ENCODE measurements around the gene MPEG1. TPM values are rescaled to one million over a fixed set of nuclear protein-coding genes. Genes with fewer than 3 reads are reported as not detected.

MPEG1 gene
- total RNA-seq, 1 donor from 2014 or later = not detected

DNA sequence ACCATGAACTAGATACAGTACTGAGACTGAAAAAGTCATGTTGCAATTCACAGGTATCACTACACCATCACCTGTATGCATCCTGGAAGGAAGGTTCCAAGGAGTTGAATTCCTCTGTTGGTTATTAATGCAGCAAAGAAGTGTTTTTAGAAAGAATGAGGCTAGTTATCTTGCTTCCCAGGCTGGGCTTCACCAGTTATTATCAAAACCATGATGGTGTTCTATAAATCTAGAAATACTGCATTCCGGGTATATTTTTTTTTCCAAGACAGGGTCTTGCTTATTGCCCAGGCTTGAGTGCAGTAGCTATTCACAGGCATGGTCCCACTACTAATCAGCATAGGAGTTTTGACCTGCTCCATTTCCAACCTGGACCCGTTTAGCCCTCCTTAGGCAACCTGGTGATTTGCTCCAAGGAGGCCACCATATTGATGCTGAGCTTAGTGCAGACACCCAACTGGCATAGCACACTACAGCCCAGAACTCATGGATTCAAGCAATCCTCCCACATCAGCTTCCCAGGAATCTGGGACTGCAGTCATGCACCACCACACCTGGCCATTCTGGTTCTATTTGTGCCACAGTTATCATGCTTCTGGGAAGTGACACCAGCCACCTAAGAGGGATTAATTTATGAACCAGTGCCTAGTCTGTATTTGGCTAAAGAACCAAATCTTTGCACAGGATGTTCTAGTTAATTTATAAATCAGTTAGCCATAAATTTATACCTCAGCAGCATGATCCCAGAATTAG is 1.6 kb upstream of the MPEG1 start:
- no peaks in the 10 kb centered on the region for H3K4me1 Mint-ChIP-seq (ENCODE audit: low read depth, unreplicated experiment)
- no peak for TF ChIP-seq CTCF (IDR thresholded peaks at IDR 0.05; ENCODE audit: partially characterized antibody, unreplicated experiment)
- no peaks in the 10 kb centered on the region for H3K27me3 Mint-ChIP-seq (ENCODE audit: unreplicated experiment)
- DNase-seq = no peak
- no peak overlapping the region for H3K27ac Mint-ChIP-seq (ENCODE audit: unreplicated experiment)
- no peak overlapping the region for H3K4me3 Mint-ChIP-seq (ENCODE audit: unreplicated experiment)
- no peaks in the 10 kb centered on the region for H3K9me3 Mint-ChIP-seq (ENCODE audit: unreplicated experiment)
- H3K36me3 Mint-ChIP-seq (ENCODE audit: unreplicated experiment) = no peaks in the 10 kb centered on the region

GRCh38 chr11:59212222-59212621 is 505 bp downstream of the MPEG1 start:
- no peak for TF ChIP-seq CTCF (IDR thresholded peaks at IDR 0.05; ENCODE audit: partially characterized antibody, unreplicated experiment)
- Mint-ChIP-seq H3K27me3 (ENCODE audit: unreplicated experiment) (no peaks in the 10 kb centered on the region), H3K9me3 (ENCODE audit: unreplicated experiment) (no peaks in the 10 kb centered on the region), H3K4me1 (ENCODE audit: low read depth, unreplicated experiment) (no peaks in the 10 kb centered on the region), H3K4me3 (ENCODE audit: unreplicated experiment) (no peak overlapping the region), H3K27ac (ENCODE audit: unreplicated experiment) (no peak overlapping the region), H3K36me3 (ENCODE audit: unreplicated experiment) (no peaks in the 10 kb centered on the region)
- DNase-seq = no peak

- no peak for DNase-seq
- no peaks in the 10 kb centered on the region for H3K36me3 Mint-ChIP-seq (ENCODE audit: unreplicated experiment)
- H3K27me3 Mint-ChIP-seq (ENCODE audit: unreplicated experiment) = peaks cover 2% of the 10 kb centered on the region
- no peaks in the 10 kb centered on the region for H3K9me3 Mint-ChIP-seq (ENCODE audit: unreplicated experiment)
- no peak overlapping the region for H3K27ac Mint-ChIP-seq (ENCODE audit: unreplicated experiment)
- no peaks in the 10 kb centered on the region for H3K4me1 Mint-ChIP-seq (ENCODE audit: low read depth, unreplicated experiment)
- no peak for TF ChIP-seq CTCF (IDR thresholded peaks at IDR 0.05; ENCODE audit: partially characterized antibody, unreplicated experiment)
- no peak overlapping the region for H3K4me3 Mint-ChIP-seq (ENCODE audit: unreplicated experiment)
Measured at GRCh38 chr11:59208956-59209355, 3.8 kb downstream of the MPEG1 start.

GRCh38 chr11:59207988-59208451 is 4.7 kb downstream of the MPEG1 start:
- peak; percentile 42 for DNase-seq
- no peaks in the 10 kb centered on the region for H3K9me3 Mint-ChIP-seq (ENCODE audit: unreplicated experiment)
- peak; percentile 67 for TF ChIP-seq CTCF (IDR thresholded peaks at IDR 0.05; ENCODE audit: partially characterized antibody, unreplicated experiment)
- peaks cover 2% of the 10 kb centered on the region for H3K27me3 Mint-ChIP-seq (ENCODE audit: unreplicated experiment)
- no peak overlapping the region for H3K27ac Mint-ChIP-seq (ENCODE audit: unreplicated experiment)
- H3K4me1 Mint-ChIP-seq (ENCODE audit: low read depth, unreplicated experiment) = no peaks in the 10 kb centered on the region
- H3K36me3 Mint-ChIP-seq (ENCODE audit: unreplicated experiment) = no peaks in the 10 kb centered on the region
- H3K4me3 Mint-ChIP-seq (ENCODE audit: unreplicated experiment) = no peak overlapping the region

DNA sequence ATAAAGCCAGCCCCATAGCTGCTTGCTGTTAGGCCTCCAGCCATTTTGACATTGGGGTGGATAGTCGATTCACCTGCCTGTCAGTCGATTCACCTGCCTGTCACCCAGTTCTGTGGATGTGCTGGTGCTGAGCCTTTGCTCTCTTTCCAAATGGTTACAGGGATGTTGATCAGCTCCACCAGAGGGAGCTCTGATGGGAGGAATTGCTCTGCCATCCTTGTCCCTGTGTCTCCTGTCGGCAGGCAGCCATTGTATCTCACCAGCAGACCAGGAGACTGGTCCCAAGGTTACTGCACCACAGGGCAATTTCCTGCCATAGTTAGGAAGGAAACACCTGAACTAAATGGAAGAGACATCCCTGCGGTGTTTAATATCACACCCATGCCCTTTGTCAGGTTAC is 6.1 kb downstream of the MPEG1 start:
- peak; percentile 62 for DNase-seq
- Mint-ChIP-seq H3K27ac (ENCODE audit: unreplicated experiment) (no peak overlapping the region), H3K27me3 (ENCODE audit: unreplicated experiment) (peaks cover 2% of the 10 kb centered on the region), H3K4me3 (ENCODE audit: unreplicated experiment) (no peak overlapping the region), H3K9me3 (ENCODE audit: unreplicated experiment) (no peaks in the 10 kb centered on the region), H3K36me3 (ENCODE audit: unreplicated experiment) (no peaks in the 10 kb centered on the region), H3K4me1 (ENCODE audit: low read depth, unreplicated experiment) (no peaks in the 10 kb centered on the region)
- peak; percentile 50 for TF ChIP-seq CTCF (IDR thresholded peaks at IDR 0.05; ENCODE audit: partially characterized antibody, unreplicated experiment)

Measured in glutamatergic neuron (in vitro differentiated cells).